ENCODE results near the gene LRRC49. TPM values are rescaled to one million over a fixed set of nuclear protein-coding genes. Genes with fewer than 3 reads are reported as not detected.

The LRRC49 gene
- total and polyA plus RNA-seq, 7 donors: 0.44 to 4.4 (median 1.7) TPM

DNA sequence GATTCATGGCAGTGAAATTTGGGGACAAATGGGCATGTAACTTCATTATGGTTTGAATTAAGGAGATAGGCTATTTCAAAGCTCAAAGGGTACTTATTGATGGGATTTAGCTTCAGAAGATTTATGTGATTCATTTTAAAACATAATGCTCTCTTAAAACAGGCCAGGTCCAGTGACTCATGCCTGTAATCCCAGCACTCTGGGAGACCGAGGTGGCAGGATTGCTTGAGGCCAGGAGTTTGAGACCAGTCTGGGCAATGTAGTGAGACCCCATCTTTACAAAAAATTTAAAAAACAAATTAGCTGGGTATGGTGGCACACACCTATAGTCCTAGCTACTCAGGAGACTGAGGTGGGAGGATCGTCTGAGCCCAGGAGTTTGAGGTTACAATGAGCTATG lies 11.8 kb upstream of the LRRC49 start:
- Histone ChIP-seq H3K4me3 (no peak overlapping the region), H3K27ac (no peak overlapping the region), H3K9me3 (no peaks in the 10 kb centered on the region), H3K27me3 (ENCODE audit: insufficient read depth in 3 of 3, low read length in 2 of 3) (peaks cover 0 to 4% (median 0%) of the 10 kb centered on the region in 3 donors), H3K36me3 (ENCODE audit: insufficient read depth in 1 of 2, low read depth in 1 of 2) (no peaks in the 10 kb centered on the region), H3K4me1 (no peaks in the 10 kb centered on the region)
- ATAC-seq (no peak), DNase-seq (no peak)
- intact Hi-C loops (cut with DNase I): no loop called here
- 89 to 96% (median 91%) methylated on average over 2 of the region's 2 CpGs for WGBS, 3 donors
- TF ChIP-seq, protein P1, sequence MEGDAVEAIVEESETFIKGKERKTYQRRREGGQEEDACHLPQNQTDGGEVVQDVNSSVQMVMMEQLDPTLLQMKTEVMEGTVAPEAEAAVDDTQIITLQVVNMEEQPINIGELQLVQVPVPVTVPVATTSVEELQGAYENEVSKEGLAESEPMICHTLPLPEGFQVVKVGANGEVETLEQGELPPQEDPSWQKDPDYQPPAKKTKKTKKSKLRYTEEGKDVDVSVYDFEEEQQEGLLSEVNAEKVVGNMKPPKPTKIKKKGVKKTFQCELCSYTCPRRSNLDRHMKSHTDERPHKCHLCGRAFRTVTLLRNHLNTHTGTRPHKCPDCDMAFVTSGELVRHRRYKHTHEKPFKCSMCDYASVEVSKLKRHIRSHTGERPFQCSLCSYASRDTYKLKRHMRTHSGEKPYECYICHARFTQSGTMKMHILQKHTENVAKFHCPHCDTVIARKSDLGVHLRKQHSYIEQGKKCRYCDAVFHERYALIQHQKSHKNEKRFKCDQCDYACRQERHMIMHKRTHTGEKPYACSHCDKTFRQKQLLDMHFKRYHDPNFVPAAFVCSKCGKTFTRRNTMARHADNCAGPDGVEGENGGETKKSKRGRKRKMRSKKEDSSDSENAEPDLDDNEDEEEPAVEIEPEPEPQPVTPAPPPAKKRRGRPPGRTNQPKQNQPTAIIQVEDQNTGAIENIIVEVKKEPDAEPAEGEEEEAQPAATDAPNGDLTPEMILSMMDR (IDR thresholded peaks at IDR 0.05): no peak

DNA sequence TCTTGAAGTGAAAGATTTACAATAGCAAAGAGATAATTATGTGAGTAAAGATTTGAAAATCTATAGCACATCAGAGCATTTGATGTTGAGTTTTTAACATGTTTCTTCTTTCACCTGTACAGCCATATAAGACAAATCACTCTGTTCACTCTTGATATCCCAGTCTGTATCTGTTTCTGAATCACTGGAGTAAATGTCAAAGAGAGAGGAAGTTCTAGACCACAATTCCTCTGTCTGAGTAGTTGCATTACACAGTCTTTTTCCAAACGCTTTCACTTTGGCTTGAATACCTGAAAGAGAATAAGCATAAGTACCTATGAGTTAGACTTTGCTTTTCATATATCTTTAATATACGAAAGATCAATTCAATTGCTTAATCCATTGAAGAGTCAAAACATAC lies 10.3 kb upstream of the LRRC49 start:
- Histone ChIP-seq H3K4me1 (no peaks in the 10 kb centered on the region), H3K4me3 (no peak overlapping the region), H3K27ac (no peak overlapping the region), H3K36me3 (ENCODE audit: insufficient read depth in 1 of 2, low read depth in 1 of 2) (no peaks in the 10 kb centered on the region), H3K27me3 (ENCODE audit: insufficient read depth in 3 of 3, low read length in 2 of 3) (peaks cover 0 to 4% (median 0%) of the 10 kb centered on the region in 3 donors), H3K9me3 (no peaks in the 10 kb centered on the region)
- WGBS, 3 donors: 87 to 93% (median 89%) methylated on average over 2 of the region's 2 CpGs
- ATAC-seq: no peak
- TF ChIP-seq, protein P1 (IDR thresholded peaks at IDR 0.05): no peak
- intact Hi-C loops (cut with DNase I): no loop called here
- DNase-seq: no peak

DNA sequence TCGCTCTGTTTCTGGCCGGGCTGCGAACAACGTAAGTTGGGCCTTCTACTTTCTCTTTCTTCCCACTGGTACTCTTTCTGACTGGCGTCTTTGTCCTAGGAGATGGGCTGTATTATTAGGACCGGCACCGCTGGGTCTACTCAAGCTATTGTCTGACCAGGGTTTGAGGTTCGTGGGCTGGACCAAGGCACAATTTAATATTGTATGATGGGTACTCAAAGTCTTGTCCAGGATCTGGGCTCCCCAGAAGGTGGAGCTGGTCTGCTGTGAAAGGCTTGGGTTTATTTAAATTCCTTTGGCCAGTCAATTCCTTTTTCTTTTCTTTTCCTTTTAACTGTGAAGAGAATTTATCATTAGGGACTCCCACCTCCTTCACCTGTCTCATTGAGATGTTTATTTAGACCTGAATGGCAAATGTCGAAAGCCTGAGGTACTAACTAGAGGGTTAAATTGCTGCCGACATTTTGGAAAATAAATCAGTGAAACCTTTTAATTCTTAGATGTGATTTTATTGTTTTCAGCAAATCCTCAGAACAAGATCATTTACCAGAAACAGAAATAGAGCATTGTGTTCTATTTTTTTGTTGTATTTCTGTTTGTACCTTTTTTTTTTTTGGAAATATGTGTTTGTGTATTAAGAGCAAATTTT lies 410 bp downstream of the LRRC49 start:
- TF ChIP-seq, protein P1 (IDR thresholded peaks at IDR 0.05): peak; percentile 30
- peak overlapping the region; percentile 60 for H3K27ac ChIP-seq
- H3K4me3 ChIP-seq: peak overlapping the region; percentile 92
- intact Hi-C loops (cut with DNase I): loop anchor here in 1 of 2 donors (10.0 kb wide), 1 partner anchor 542 kb away; no protein-coding TSS in a partner anchor
- H3K36me3 ChIP-seq (ENCODE audit: insufficient read depth in 1 of 2, low read depth in 1 of 2): no peaks in the 10 kb centered on the region
- DNase-seq: no peak
- H3K9me3 ChIP-seq: no peaks in the 10 kb centered on the region
- H3K4me1 ChIP-seq: no peaks in the 10 kb centered on the region
- 5 to 6% (median 6%) methylated on average over 10 of the region's 10 CpGs for WGBS, 3 donors
- H3K27me3 ChIP-seq (ENCODE audit: insufficient read depth in 3 of 3, low read length in 2 of 3): no peaks in the 10 kb centered on the region
- ATAC-seq: peak; percentile 30 to 68 (median 52)

DNA sequence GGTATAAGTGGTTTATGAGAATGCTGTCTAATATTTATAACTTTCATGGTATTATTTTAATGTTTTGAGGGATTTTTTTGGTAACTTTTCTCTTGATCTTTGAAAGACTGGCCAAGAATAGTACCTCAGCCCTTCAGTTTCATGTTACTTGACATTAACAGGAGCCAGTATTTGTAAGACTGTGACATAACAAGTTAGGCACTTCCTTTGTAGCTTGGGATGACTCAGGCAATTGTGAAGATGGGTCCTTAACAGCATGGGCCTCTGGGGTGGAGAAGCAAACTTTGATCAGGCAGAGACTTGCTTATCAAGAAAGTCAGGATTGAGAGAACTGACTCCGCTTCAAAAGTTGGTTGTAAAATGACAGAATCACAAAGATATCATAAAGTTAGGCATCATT lies 9.5 kb downstream of the LRRC49 start:
- no peak overlapping the region for H3K4me3 ChIP-seq
- H3K4me1 ChIP-seq: no peaks in the 10 kb centered on the region
- H3K9me3 ChIP-seq: no peaks in the 10 kb centered on the region
- peaks cover 0 to 6% of the 10 kb centered on the region in 2 donors for H3K36me3 ChIP-seq (ENCODE audit: insufficient read depth in 1 of 2, low read depth in 1 of 2)
- no peaks in the 10 kb centered on the region for H3K27me3 ChIP-seq (ENCODE audit: insufficient read depth in 3 of 3, low read length in 2 of 3)
- TF ChIP-seq, protein P1 (IDR thresholded peaks at IDR 0.05): no peak
- ATAC-seq: peak in 1 of 4 donors; percentile 57
- 97 to 100% (median 97%) methylated on average over 1 of the region's 1 CpG for WGBS, 3 donors
- intact Hi-C loops (cut with DNase I): no loop called here
- no peak for DNase-seq
- H3K27ac ChIP-seq: peak overlapping the region; percentile 19

DNA sequence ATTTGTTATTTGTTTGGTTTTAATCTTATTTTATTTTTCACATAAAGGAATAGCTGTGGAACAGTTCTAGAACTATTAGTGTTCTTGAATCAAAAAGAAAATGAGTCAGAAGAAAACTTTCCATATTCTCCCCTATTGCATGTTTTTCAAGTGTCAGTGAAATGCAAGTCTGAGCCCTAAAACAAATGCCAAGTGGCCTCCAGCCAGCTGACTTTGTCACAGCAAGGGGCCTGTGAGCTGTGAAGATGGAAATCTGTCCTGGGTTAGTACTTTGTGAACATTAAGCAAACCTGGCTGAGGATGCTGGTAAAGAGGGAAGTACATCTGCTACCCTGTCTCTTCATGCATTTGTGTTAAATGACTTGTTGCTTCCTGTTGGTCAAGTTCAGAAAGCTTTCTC lies 14.2 kb downstream of the LRRC49 start:
- peaks cover 10% of the 10 kb centered on the region for H3K9me3 ChIP-seq
- peaks cover 0 to 2% (median 0%) of the 10 kb centered on the region in 3 donors for H3K27me3 ChIP-seq (ENCODE audit: insufficient read depth in 3 of 3, low read length in 2 of 3)
- DNase-seq (no peak), ATAC-seq (no peak)
- no peaks in the 10 kb centered on the region for H3K36me3 ChIP-seq (ENCODE audit: insufficient read depth in 1 of 2, low read depth in 1 of 2)
- TF ChIP-seq, protein P1 (IDR thresholded peaks at IDR 0.05): no peak
- H3K4me1 ChIP-seq: no peaks in the 10 kb centered on the region
- no peak overlapping the region for H3K4me3 ChIP-seq
- intact Hi-C loops (cut with DNase I): no loop called here
- no peak overlapping the region for H3K27ac ChIP-seq

Measured in psoas muscle (tissue), 8 donors.